ENCODE data around the gene CRELD2.

Gene CRELD2

DNA sequence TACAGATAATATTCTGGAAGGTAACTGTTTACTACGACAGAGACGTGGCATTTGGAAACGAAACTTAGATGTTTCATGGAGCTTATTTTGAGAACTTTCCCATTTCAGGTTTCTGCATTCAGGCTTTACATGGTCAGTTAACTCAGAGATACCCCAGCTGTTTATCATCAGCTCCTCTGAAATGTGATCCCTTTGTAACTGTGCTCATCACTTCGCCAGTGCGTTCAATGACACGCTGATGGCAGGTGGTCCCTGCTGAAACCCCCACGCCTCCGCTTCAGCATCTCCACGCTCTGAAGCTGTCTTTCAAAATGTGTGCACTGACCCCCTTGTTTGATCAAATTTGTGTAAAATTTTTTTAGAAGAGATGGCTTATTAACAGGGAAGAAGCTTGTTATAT lies 30.7 kb upstream of the CRELD2 start:
- DNase-seq (ENCODE audit: low spot score), result no peak

DNA sequence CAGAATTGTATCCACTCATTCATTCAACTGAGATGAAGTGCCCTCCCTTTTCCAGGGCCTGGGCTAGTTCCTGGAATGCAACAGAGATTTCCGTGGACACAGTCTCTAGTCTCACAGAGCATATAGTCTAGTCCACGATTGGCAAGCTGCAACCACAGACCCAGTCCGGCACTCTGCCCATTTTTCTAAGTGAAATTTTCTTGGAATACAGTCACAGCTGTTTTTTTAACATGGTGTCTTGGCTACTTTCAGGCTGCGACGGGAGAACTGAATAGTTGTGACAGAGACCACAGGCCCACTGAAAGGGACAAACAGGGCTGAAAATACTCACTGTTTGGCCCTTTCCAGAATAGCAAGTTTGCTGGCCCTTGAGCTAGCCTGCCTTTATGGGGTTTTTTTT lies 29.4 kb upstream of the CRELD2 start:
- DNase-seq (ENCODE audit: low spot score), result peak; percentile 58

DNA sequence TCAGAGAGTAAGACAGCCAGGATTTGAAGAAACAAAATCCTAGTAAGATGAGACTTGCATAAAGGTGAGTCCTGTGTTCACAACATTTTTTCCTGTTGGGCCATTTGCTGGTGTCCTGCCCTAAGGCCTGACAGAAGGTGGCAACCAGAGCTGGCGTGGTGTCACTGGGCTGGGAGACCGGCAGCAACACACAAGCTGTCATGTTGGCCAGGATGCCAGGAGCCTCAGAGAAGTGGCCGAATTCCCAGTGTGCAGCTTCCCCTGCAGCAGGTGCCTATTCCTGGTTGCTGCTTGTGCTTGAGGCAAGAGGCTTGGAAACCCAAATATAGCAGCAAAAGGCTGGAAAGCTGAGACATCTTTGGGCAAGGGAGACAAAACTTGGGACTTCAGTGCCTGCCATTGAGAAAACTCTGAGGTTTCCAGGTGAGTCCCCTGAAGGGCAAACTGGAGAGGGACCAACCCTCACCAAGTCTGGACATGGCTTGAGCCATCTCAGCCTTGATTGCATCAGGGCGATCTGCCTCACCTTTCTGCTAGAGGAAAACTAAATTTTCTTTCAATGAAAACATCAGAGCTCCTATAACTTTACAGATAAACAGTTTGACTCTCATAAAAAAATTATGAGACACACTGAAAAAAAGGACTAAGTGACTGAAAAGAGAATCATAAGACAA lies 26.1 kb upstream of the CRELD2 start:
- no peak for DNase-seq (ENCODE audit: low spot score)

DNA sequence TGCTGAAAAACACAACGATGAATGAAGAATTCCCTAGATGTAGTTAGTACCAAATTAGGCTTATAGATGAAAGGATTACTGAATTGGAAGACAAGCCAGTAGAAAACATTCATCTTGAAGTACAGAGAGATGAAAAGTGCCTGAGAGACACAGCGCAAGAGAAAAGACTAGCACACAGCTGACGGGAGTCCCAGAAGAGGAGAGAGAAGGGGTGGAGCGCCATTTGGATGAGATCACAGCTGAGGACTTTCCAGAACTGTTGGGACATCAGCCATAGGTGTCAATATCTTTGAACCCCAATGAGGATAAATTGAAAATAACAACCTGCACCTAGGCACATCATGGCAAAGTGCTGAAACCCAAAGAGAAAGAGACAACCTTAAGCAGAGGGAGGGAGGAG lies 25.4 kb upstream of the CRELD2 start:
- no peak for DNase-seq (ENCODE audit: low spot score)

DNA sequence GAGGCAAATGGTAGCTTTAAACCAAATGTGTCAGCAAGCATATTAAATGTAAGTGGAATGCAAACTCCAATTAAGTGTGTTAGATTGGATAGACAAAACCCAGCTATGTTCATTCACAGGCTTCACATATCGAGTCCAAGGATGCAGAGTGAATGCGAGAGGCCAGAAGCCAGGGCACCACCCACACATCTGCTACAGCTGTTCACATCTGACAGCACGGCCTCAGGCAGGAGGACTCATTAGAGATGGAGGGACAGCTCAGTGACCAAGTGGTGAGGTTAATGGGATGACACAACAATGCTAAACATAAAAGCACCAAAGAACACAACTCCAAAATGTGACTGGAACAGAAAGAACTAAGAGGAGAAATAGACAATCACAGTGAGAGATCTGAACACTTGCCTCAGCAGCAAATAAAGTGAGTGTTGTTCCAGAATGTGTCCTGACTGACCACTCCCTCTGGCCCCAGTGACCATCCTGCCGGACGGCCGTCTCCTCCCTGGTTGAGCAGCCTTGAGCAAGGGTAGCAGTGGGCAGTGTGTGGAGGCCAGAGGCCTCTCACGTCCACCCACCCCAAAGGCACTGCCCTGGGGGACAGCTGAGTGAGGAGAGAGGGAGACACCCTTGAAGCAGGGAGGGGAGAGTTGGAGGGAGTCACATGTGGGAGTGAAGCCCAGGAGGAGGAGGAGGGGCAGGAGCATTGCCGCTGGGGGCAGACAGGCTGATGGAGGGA lies 23.9 kb upstream of the CRELD2 start:
- DNase-seq (ENCODE audit: low spot score), result no peak

DNA sequence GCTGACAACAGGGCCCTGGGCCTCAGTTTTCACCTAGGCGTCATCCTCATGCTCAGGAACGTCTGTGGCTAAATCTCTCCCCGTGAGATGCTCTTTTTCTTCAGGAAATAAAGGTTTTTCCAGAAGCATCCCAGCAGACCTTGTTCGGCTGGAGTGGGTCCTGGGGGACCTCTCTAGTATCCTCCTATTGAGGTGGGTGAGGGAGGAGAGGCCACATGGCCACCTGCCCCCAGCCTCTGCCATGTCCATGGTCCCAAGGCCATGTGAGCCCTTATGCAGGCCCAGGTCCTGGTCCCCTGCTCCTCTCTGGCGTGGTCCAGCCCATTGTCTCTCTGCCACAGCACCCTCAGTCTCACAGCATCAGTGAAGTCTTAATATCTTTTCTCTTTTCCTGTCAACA lies 22.2 kb upstream of the CRELD2 start:
- DNase-seq (ENCODE audit: low spot score), result no peak

DNA sequence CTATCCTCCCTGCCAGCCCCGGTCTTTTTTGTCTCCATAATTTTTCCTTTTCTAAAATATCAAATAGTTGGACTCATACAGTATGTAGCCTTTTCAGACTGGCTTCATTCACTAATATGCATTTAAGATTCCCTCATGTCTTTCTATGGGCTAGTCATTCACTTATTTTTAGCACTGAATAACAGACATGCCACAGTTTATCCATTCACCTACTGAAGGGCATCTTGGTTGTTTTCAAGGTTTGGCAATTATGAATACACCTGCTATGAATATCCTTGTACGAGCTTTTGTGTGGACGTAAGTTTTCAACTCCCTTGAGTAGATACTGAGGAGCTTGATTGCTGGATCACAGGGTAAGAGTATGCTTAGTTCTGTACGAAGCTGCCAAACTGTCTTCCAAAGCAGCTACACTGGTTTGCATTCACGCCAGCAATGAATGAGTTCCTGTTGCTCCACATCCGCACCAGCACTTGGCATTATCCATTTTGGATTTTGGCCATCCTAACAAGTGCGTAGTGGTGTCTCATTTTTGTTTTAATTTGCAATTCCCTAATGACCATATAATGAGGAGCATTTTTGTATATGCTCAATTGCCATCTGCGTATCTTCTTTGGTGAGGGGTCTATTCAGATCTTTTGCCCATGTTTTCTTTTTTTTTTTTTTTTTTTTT lies 21.3 kb upstream of the CRELD2 start:
- DNase-seq (ENCODE audit: low spot score), result no peak

DNA sequence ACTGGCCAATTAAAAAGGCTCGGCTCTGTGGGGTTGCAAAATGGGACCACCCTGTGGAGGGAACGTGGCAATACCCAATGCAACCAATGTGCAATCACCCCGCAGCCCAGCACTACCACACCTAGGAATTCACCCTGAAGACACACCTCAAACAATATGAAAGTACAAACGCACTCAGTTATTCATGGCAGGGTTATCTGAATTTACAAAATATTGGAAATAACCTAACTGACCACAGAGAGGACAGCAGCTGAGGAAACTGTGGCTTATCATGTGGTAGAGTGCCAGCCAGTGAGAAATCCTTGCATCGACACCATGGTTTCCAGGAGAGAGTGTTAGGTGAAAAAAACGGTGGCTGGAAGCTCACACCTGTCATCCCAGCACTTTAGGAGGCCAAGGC lies 18.9 kb upstream of the CRELD2 start:
- DNase-seq (ENCODE audit: low spot score), result no peak

DNA sequence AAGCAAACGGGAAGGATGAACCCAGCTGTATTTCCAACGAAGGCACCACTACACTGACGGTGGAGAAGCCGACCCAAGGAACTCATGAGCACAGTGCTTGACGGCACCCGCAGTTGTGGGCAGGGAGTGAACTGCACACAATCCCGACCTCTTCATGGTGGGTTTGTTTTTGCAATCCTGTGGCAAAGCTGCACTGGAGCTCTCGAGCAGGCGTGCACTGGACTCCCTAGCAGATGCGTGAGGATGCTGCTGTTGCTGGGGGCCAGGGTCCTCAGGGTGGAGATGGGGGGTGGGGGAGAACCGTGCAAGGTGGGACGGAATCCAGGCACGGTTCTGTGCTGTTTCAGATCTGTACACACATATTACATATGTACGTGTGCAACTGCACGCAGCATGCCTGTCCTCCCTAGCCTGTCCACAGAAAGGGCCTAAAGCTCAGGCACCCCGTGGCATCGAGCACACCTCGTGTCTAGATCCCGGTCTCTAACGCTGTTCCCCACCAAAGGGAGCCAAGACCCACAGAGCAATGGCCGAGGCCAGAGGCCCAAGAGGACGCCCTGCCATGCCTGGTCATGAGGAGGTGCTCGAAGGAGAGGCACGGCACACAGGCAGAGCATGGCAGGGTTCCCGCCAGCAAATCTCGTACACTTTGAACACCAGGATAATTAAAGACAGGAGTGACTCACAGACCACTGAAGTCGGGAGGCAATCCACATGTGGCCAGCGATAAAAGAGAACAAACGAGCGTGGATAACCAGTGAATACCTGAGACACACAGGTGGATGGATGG lies 17.8 kb upstream of the CRELD2 start:
- DNase-seq (ENCODE audit: low spot score), result no peak

DNA sequence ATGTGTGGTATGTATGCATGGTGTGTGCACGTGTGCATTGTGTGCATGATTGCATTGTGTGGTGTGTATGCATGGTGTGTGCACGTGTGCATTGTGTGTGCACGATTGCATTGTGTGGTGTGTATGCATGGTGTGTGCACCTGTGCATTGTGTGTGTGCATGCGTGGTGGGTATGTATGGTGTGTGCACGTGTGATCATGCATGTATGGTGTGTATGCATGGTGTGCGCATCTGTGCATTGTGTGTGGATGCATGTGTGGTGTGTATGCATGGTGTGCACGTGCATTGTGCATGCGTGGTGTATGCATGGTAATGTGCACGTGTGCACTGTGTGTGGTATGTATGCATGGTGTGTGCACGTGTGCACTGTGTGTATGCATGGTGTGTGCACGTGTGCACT lies 17.0 kb upstream of the CRELD2 start:
- no peak for DNase-seq (ENCODE audit: low spot score)

DNA sequence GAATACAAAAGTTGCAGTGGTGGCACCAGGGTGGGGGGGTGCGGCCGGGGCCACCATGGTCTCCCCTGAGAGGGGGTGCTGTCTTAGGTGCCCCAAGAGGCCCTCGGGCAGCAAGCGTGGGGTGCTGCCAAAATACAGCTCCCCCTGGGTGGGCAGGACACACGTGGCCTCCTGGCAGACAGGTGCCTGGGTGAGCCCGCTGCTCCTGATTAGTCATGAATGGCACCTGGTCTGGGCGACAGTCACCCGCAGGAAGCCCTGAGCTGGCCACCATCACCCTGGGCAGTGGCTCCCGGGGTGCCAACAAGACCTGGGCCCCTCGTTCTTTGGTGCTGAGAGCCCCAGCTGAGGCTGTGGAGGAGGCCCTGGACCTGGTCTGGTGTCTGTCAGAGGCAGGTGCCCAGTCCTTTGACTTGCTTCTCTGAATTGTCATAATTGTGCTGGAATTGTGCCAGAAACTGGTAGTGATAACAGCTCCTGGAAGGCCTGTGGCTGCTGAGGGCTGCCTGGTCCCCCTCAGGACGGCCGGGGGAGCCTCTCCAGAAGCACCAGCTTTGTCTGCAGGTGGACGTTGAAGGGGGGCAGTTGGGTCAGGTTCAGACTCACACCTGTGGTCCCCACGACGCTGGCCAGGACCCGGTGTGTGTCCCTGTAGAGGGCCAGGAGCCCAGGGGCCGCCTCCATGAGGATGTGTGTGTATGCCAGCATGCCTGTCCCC lies 15.0 kb upstream of the CRELD2 start:
- DNase-seq (ENCODE audit: low spot score), result no peak

DNA sequence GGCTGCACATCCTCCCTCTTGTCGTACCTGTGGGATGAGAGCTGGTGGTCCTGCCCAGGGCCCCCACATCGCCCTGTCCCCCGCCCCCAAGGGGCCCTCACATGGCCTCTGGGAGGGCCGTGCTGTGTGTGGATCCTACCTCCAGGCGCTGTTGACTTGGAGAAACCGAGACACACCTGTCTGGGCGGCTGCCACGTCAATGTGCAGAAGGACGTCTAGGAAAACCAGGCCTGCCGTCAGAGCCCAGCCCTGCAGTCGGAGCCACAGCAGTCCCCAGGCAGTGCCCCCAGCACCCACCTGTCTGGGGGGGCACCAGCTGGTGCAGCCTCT lies 14.4 kb upstream of the CRELD2 start:
- no peak for DNase-seq (ENCODE audit: low spot score)

DNA sequence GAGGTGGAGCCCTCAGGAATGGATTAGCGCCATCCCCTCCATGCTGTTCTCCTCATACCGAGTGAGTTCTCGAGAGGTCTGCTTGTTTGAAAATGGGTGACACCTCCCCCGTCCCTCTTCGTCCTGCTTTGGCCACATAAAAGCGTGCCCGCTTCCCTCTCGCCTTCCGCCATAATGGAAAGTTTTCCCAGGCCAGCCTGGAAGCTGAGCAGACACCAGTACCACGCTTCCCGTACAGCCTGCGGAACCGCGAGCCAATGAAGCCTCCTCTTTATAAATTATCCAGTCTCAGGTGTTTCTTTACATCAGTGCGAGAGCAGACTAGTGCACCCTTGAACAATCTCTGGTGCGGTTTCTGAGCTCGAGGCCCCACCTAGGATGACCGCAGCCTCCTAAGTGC lies 13.0 kb upstream of the CRELD2 start:
- DNase-seq (ENCODE audit: low spot score), result no peak

DNA sequence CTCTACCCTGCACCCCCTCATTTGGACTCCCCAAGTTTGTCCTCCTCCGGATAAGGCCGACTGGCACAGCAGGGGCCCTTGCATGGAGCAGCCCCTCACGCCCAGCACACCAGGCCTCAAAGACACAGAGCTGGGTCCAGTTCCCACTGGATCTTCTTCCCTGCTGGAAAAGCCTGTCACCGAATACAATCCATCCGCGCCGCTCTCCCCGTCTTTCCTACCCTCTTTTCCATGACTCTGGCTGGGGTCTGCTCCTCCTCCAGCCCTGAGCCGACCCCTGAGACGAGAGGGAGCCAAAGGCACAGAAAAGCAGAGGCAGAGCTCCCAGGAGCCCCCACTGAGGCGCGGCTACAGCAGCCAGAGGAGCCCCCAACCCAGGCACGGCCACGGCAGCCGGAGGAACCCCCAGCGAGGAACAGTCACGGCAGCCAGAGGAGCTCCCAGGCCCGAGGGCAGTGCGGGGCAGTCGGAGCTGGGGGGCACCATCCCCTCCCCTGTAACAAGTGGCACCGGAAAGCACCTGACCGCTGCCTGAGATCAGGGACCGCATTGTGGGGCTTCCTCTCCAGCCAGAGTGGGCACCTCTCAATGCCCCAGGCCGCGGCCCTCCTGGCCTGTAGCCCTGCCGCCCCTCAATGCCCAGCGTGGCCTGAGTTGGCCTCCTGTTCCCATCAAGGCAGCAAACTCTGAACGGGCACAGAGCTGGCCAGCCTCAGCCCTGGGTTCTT lies 12.2 kb upstream of the CRELD2 start:
- DNase-seq (ENCODE audit: low spot score), result no peak

DNA sequence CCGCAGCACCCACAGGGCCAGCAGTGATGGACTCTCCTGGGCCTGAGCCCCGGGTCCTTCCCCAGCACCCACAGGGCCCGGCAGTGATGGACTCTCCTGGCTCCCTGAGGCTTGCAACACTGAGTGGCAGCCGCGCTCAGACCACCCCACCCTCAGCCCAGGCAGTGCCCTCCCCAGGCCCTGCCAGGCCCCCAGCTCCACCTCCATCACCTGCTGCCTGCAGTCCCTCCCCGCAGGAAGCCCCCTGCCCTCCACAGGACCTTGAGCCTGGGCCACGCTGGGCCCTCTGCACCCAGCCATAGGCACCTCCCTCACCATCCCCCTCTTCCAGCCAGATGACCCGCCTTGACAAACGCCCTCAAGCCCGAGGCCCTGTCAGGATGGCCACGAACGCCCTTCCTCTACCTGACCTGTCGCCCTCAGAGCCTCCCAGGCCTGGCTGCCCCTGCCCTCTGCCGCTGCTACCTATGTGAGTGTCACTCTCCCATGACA lies 11.6 kb upstream of the CRELD2 start:
- DNase-seq (ENCODE audit: low spot score), result no peak

DNA sequence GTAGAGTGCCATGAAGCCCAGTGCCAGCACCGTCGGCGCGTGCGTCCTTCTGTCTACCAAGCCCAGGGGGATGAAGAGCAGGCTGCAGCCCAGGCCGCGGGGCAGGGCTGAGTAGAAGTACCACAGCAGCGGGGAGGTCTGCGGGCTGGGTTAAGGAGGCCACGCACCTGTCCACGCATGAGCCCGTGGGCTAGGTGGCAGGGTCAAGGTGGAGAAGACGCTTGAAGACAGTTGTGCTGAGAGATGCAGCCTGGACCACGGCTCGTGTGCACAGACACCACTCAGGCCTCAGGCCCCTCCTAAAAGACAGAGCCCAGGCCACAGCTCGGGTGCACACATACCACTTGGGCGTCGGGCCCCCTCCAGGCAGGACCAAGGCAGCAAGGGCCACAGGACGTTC lies 10.6 kb upstream of the CRELD2 start:
- DNase-seq (ENCODE audit: low spot score), result no peak

DNA sequence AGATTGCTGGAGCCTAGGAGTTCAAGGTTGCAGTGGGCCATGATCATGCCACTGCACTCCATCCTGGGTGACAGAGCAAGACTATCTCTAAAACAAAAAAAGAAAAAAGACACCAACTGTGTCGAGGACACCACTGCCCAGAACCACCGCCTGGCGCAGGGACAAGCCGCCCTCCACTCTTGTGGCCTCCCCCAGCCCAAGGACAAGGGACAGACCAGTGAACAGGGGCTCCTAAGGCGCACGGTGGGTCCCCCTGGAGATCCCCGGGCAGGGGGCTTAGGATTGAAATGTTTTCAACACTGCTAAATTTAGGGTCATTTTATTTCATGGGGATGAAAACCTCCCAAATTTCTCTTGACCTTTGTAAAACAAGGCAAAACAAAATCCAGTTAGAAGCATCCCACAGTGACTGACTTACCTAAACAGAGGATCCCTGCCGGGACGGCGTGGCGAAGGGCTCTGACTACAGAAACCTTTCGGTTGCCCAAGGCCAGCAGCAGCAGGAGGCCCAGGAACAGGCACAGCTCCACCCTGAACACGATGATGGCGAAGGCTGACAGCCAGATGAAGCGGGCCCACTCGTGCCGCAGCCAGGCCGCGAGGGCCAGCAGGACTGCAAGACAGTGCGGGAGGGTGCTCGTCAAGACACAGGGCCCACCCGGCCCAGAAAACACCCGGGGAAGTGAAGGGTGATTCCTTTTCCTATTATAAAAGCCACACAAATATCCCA lies 8.8 kb upstream of the CRELD2 start:
- DNase-seq (ENCODE audit: low spot score), result no peak

DNA sequence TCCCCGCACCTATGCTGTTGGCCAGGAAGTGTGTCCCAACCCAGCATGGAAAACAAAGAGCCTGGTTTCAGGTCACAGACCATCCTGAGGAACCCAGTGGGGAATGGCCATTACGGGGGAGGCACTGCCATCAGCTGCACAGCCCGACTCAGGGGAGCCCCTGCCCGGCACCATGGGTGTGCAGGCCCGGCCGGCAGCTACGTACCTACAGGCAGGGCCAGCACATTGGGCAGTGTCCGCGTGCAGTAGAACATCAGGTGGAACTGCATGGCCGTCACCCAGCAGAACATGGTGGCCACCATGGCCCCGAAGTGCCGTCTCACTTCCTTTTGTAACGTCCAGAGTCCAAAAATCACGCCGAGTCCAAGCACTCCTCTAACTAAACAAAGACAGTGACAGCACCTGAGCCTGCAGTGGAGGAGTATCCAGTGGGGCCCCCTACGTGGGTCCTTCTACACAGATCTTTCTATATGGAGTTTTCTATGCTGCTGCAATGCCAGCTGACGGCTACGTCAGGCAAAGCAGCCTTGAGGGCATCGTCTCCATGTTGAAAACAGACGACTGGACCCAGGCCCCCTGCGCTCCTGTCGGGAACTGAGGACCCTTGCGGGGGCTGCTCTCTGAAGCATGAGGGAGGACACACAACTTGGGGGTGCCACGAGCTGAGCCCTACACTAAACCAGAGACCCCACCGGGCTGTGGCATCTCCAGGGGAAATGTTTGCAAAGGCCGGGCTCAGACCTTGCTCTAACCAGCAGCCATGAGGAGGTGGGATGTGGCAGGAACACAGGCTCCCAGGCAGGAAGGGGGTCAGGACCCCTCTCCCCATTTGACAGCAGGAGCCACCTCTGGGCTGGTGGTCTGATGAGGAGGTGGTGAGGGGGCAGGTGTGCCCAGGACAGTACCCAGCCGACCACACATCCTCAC lies 7.9 kb upstream of the CRELD2 start:
- no peak for DNase-seq (ENCODE audit: low spot score)

DNA sequence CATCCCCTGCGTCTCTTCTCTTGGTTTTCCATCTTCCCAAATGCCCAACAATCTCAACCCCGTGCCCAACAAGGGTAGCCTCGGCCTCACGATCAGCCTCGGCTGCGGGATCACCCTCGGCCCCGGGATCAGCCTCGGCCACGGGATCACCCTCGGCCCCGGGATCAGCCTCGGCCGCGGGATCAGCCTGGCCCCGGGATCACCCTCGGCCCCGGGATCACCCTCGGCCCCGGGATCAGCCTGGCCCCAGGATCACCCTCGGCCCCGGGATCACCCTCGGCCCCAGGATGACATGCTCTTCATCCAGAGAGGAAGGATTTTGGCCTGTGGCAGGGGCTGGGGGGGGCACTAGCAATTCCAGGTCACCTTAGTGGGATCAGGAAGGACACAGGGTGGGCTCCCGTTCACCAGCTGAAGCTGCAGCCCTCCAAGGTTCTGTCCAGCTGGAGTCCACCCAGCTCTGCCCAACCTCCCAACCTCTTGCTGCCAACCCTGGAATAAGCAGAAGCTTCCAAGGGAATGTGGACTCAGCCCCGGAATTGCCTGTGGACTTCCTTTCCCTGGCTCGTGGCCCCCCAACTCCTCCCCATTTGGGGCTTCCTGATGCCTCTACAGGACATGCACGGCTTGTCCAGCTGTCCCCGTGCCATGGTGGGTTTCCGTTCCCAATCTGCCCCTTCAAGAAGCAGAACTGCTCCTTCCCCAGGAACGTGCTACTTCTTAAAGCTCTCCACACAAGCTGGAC lies 6.4 kb upstream of the CRELD2 start:
- no peak for DNase-seq (ENCODE audit: low spot score)

All from putamen (tissue), 1 donor.